Embryonic facial prominence (tissue), 1 donor: ENCODE results near the gene RDH13.

Experiments
- DNase-seq: peaks from one replicate; pipeline ENCODE4 v3.0.0-alpha.2; 2016; ENCODE audit errors: extremely low spot score

Gene RDH13

GRCh38 chr19:55092423-55093318, 29.7 kb upstream of the RDH13 start:
- DNase-seq, result no peak

DNA sequence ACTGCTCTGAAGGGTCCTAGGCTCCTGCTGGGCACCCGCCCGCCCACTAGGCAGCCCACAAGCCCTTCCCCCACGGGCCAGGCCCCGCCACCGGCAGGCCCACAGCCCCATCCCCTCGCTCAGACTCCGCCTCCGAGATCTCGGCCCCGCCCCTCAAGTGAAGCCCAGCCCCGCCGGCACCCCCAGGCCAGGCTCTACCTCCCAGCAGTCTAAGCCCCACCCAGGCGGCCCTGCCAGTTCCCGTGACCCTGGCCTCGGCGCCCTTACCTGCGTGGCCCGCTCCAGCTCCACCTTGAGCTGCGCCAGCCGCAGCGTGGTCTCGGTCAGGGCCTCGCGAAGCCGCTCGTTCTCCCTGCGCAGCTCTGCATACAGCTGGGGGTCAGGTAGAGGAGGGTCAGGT, 29.0 kb upstream of the RDH13 start:
- no peak for DNase-seq

DNA sequence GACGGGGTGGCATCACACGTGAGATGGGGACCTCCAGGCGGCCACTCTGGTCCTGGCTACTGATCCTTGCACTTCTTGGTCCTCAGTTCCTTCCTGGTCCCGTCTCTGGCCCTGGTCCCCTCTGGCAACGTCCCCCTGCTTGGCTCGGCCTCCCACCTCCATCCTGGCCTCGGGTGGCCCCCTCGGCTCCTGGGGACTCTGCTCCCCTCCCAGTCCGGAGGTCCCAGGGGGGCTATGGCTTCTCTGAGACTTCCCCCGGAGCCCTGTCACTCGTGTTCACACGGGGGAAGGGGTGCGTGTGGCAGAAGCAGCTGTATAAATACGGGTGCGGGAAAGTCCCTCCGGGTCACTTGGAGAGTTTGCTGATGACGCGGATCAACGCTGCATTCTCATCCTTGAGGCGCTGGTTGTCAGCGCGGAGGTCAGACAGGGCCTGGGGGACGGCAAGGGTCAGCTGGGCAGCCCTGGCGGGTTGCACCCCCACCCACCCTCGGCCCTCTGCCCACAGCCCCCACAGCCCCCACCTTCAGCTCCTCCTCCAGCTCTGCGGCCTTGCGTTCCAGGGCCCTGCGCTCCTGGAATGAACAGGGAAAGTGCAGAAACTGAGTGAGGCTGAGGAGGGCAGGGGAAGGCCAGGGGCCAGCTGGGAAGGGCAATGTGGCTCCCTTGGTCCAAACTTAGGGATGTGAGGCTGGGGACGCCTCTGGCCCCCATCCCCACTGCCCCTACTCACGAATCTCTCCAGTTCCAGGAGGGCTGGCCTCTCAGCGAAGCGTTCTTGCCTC, 28.4 kb upstream of the RDH13 start:
- DNase-seq, result no peak

- DNase-seq, result no peak
Measured at GRCh38 chr19:55090564-55090963, 27.6 kb upstream of the RDH13 start.

DNA sequence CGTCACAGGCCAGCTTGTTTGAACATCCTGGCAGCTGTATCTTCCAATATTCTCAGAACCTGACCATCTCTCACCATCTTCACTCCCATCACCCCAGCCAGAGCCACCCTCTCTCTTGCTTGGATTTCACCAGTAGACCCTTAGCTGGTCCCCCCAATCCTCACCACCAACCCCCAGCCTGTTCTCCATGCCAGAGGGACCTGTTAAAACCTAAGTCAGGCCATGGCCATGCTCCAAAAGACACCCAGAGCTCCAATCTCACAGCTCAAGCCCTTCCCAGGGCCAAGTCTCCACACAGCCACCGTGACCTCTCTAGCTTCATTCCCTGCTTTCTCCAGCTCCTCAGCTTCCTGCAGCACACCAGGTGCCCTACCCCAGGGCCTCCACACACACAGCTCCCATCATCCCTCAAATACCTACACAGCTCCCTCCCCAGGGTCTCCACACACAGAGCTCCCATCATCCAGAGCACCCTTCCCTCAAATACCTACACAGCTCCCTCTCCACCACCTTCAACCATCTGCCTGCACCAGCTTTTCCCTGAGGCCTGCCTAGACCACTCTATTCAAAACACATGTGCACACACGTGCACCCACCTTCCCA, 26.5 kb upstream of the RDH13 start:
- no peak for DNase-seq

GRCh38 chr19:55088543-55089341, 25.8 kb upstream of the RDH13 start:
- DNase-seq, result no peak

GRCh38 chr19:55088021-55088451, 25.1 kb upstream of the RDH13 start:
- DNase-seq, result no peak

DNA sequence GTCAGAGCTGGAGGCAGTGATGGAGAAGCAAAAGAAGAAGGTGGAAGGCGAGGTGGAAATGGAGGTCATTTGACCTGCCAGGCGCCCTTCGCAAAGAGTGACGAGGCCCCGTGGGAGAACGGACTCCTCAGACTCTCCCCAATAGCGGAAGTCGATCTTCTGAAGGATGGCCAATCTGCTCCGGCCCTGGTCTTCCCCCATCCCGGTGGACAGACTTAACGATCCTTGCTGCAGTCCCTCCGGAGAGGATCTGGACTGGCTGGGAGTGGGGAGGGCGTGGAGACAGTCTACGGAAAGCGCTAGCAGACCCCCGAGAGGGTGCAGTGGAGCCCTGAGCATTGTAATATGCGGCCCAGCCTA, 24.6 kb upstream of the RDH13 start:
- DNase-seq, result no peak

GRCh38 chr19:55086730-55087541, 24.0 kb upstream of the RDH13 start:
- no peak for DNase-seq

GRCh38 chr19:55085923-55086715, 23.2 kb upstream of the RDH13 start:
- no peak for DNase-seq

- no peak for DNase-seq
Measured at GRCh38 chr19:55084416-55084815, 21.5 kb upstream of the RDH13 start.

DNA sequence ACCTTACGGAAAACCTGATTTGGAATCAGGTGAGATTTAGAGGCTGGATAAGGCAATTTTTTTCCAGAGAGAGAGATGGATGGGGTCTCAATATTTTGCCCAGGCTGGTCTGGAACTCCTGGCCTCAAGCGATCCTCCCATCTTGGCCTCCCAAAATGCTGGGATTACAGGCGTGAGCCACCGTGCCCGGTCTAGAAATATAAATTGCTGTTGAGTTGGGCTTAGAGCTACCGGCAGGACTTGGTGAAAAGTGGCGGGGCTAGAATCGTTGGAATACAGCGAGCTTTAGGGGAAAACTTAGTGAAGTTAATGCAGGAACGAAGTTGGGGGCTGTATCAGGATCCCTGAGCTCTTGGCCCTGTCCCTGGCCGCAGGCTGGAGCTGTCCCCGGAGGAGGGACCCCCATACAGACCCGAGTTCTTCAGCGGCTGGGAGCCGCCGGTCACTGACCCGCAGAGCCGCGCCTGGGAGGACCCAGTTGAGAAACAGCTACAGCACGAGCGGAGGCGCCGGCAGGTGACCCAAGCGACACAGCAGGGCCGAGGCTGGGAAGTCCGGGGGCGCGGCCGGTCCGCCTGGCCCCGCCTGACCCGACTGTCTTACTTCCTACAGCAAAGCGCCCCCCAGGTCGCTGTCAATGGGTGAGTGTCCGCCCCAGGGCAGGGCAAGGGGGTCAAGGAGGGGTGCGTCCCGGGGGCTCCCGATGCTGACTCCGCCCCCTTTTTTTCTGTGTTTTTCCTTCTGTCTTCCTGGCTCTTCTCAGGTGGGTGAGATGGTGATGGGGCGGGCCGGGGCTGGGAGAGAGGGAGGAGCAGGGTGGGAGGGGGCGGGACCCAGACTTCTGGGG, 20.3 kb upstream of the RDH13 start:
- DNase-seq, result no peak

DNA sequence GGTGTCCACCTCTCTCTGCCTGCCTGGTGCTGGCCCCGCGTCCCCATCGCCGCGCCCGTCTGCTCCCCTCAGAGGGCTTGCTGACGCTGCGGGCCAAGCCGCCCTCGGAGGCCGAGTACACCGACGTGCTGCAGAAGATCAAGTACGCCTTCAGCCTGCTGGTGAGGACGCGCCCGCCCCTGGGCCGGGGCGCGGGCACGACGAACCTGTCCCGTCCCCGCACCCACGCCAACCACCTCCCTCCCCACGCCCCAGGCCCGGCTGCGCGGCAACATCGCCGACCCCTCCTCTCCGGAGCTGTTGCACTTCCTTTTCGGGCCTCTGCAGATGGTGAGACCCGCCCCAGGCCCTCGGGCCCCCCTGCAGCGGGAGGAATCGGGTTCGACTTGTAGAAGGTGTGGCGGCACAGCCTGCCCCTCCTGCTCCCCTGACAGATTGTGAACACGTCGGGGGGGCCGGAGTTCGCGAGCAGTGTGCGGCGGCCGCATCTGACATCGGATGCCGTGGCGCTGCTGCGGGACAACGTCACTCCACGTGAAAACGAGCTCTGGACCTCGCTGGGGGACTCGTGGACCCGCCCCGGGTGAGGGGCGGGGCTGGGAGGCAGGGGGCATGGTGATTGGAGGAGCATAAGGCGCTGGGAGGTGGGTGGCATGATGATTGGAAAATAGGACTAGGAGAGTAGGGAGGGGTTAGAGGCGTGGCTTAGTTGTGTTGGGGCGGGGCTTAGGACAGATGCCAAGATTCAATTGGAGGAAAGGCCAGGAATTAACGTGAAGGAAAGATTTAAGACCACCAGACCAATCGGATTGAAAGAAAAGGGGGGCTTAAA, 19.3 kb upstream of the RDH13 start:
- DNase-seq, result no peak

DNA sequence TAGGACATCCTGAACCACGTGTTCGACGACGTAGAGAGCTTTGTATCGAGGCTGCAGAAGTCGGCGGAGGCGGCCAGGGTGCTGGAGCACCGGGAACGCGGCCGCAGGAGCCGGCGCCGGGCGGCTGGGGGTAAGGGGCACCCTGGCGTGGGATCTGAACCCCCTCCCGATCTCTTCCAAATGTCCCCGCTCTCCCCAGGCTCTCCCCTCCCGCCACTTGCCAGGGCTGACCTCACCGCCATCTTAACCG, 18.7 kb upstream of the RDH13 start:
- DNase-seq, result no peak

DNA sequence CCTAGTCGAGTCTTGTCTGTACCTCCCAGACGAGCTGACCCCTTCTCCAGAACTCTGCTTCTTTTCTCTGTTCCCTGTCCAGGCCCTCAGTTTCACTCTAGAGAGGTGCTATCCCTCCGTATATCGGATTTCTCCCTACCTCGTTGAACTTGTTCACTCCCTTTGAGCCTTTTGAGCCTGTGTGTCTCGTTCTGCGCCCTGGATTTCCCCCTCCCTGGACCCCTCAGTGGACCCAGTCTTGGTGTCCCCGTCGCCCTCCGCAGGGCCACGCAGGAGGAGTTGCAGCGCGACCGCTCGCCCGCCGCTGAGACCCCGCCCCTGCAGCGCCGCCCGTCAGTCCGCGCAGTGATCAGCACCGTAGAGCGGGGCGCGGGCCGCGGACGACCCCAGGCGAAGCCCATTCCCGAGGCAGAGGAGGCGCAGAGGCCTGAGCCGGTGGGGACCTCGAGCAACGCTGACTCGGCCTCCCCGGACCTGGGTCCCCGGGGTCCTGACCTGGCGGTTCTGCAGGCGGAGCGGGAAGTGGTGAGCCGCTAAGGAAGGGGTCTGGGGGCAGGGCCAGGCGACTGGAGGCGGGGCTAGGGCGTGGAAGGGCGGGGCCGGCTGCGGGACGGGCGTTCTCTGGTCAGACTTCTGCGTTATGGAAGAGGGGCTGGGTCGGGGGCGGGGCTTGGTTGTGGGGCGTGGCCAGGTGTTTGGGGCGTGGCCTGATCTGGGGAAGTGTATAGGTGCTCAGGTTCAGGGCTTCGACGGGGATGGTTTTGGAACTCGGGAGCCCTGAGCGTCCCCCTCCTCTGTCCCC, 18.2 kb upstream of the RDH13 start:
- no peak for DNase-seq

GRCh38 chr19:55080121-55080967, 17.4 kb upstream of the RDH13 start:
- DNase-seq, result no peak
